PFSK-1 (cell line): ENCODE results near the gene HELZ.

ENCODE experiments used
- FOXP2 ChIP-seq: optimal IDR thresholded peaks from 2 replicates; pipeline ENCODE3; 2011; ENCODE audit warnings: borderline replicate concordance, control low read depth, inconsistent platforms; ENCODE audit not compliant: insufficient read depth; ENCODE audit errors: extremely low read length, extremely low read depth
- POLR2AphosphoS5 ChIP-seq: IDR thresholded peaks from 2 replicates; pipeline ENCODE4 v1.6.1; 2012; ENCODE audit warnings: low read depth, mild to moderate bottlenecking, control low read depth, low read length, moderate library complexity
- REST ChIP-seq, 2 experiments: IDR thresholded peaks; 2 replicates each; pipeline versions ENCODE4 v1.6.1 to v1.8.0; 2011 to 2012; ENCODE audit warnings: low read depth in 2 of 2, low read length in 2 of 2, control low read depth in 1 of 2, inconsistent platforms in 1 of 2, mild to moderate bottlenecking in 1 of 2, moderate library complexity in 1 of 2; ENCODE audit not compliant: insufficient read depth in 1 of 2
- SIN3A ChIP-seq: IDR thresholded peaks from 2 replicates; pipeline ENCODE4 v1.6.1; 2012; ENCODE audit warnings: mild to moderate bottlenecking, low read length, moderate library complexity, borderline replicate concordance; ENCODE audit not compliant: insufficient read depth
- TAF1 ChIP-seq: IDR thresholded peaks from 2 replicates; pipeline ENCODE4 v1.6.1; 2012; ENCODE audit warnings: low read length, control low read depth, borderline replicate concordance; ENCODE audit not compliant: insufficient read depth

- TF ChIP-seq POLR2AphosphoS5 (no peak), REST (IDR thresholded peaks at IDR 0.05; ENCODE audit: insufficient read depth in 1 of 2, low read depth in 2 of 2, low read length in 2 of 2) (no peak), TAF1 (no peak), SIN3A (no peak), FOXP2 (no peak)
Observed at GRCh38 chr17:67129283-67129682, 115.7 kb downstream of the HELZ start.
